OCI-LY1 (cell line): ENCODE data around the gene PLEKHO2.

Source experiments
- EZH2 ChIP-seq: fragments of 200-600 bp; sonication (generic), shearing (Covaris generic); IDR thresholded peaks from 2 replicates; pipeline ENCODE4 v1.8.0; 2017; ENCODE audit warnings: borderline replicate concordance, mixed run types, mild to moderate bottlenecking, antibody characterized with exemption, low read length, moderate library complexity, mixed read lengths
- TF ChIP-seq, protein P1 (sequence below): fragments of 200-600 bp; sonication (generic), shearing (Covaris generic); IDR thresholded peaks from 2 replicates; pipeline ENCODE4 v1.5.1; 2017; ENCODE audit warnings: mild to moderate bottlenecking, antibody characterized with exemption, low read length, moderate library complexity, mixed read lengths

DNA sequence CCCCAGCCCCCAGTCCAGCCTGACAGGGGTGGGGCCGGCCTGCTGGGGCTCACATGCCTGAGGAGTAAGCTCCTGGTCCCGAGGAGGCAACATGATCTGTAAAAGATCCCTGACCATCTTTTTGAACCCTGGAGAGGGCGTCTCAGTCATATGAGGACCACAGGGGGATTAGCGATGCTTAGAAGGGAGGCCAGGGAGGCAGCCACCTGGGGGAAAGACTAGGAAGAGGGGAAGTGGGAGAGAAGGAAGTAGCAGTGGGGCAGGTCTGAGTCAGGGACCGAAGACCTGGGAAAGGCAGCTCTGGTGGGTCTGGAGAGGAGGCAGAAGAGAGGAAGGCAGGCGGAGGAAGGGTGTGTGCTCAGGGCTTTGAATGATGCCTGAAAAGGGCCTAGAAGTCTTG lies 35.2 kb upstream of the PLEKHO2 start:
- TF ChIP-seq, protein P1, sequence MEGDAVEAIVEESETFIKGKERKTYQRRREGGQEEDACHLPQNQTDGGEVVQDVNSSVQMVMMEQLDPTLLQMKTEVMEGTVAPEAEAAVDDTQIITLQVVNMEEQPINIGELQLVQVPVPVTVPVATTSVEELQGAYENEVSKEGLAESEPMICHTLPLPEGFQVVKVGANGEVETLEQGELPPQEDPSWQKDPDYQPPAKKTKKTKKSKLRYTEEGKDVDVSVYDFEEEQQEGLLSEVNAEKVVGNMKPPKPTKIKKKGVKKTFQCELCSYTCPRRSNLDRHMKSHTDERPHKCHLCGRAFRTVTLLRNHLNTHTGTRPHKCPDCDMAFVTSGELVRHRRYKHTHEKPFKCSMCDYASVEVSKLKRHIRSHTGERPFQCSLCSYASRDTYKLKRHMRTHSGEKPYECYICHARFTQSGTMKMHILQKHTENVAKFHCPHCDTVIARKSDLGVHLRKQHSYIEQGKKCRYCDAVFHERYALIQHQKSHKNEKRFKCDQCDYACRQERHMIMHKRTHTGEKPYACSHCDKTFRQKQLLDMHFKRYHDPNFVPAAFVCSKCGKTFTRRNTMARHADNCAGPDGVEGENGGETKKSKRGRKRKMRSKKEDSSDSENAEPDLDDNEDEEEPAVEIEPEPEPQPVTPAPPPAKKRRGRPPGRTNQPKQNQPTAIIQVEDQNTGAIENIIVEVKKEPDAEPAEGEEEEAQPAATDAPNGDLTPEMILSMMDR, result no peak
- TF ChIP-seq EZH2, result no peak
